ENCODE measurements around the gene LAG3.

LAG3 gene

DNA sequence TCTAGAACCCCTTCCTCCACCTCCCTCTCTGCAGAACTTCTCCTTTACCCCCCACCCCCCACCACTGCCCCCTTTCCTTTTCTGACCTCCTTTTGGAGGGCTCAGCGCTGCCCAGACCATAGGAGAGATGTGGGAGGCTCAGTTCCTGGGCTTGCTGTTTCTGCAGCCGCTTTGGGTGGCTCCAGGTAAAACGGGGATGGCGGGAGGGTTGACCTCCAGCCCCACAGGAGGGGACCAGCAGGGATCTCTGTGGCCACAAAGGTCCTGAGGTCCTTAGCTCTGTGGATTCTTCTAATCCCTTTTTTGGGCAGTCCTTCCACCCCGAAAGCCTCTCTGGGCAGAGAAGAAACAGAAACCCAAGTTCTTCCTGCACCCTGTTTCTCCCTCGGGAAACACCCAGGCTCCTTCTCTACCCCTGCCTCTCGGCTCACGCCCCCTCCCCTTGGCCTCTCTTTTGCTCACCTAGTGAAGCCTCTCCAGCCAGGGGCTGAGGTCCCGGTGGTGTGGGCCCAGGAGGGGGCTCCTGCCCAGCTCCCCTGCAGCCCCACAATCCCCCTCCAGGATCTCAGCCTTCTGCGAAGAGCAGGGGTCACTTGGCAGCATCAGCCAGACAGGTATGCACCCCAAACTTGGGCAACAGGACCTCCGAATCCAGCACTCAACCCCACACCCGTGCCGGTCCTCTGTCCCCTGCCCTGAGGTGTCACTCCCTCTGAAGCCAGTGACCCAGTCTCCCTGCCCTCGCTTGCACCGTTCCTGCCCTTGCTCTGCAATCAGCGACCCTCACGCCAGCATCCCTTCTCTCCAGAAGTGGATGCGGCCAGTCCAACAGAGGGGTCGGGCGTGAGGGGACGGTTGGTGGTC lies 638 bp downstream of the LAG3 start:
- no peak for DNase-seq (ENCODE audit: low read depth)

DNA sequence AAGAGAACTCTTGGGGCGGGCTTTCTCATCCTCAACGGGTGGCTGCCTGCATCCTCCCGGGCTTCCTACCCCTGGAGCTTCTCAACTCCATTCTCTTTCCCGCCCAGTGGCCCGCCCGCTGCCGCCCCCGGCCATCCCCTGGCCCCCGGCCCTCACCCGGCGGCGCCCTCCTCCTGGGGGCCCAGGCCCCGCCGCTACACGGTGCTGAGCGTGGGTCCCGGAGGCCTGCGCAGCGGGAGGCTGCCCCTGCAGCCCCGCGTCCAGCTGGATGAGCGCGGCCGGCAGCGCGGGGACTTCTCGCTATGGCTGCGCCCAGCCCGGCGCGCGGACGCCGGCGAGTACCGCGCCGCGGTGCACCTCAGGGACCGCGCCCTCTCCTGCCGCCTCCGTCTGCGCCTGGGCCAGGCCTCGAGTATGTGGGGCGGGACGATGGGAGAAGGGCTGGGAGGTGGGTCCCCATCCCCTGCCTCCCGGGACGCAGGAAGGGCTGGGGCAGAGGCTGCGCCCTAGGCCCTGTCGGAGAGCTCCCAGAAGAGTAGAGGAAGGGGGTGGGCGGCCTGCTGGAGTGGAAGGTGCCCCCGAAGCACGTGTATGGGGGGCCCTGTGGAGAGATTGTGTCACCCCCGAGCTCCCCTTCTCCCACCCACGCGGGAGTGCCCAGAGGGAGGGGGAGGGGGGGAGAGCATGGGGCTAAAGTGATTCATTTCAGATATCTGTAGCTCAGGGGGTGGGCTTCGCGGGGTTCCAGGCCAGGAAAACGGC lies 1.5 kb downstream of the LAG3 start:
- DNase-seq (ENCODE audit: low read depth), result no peak

DNA sequence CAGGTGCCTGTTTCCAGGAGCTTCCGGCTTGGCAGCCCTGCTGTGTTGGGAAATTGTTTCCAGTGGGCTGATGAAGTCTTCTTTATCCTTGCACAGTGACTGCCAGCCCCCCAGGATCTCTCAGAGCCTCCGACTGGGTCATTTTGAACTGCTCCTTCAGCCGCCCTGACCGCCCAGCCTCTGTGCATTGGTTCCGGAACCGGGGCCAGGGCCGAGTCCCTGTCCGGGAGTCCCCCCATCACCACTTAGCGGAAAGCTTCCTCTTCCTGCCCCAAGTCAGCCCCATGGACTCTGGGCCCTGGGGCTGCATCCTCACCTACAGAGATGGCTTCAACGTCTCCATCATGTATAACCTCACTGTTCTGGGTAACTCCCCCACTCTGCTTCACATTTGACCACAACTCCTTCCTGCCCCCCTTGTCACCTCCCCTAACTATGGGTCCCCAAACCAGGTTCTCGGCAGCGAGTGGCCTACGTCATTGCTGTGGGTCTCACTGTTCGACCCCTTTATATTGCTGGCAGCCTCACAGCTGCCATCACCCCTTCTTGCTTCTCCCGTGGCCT lies 2.3 kb downstream of the LAG3 start:
- DNase-seq (ENCODE audit: low read depth), result no peak

DNA sequence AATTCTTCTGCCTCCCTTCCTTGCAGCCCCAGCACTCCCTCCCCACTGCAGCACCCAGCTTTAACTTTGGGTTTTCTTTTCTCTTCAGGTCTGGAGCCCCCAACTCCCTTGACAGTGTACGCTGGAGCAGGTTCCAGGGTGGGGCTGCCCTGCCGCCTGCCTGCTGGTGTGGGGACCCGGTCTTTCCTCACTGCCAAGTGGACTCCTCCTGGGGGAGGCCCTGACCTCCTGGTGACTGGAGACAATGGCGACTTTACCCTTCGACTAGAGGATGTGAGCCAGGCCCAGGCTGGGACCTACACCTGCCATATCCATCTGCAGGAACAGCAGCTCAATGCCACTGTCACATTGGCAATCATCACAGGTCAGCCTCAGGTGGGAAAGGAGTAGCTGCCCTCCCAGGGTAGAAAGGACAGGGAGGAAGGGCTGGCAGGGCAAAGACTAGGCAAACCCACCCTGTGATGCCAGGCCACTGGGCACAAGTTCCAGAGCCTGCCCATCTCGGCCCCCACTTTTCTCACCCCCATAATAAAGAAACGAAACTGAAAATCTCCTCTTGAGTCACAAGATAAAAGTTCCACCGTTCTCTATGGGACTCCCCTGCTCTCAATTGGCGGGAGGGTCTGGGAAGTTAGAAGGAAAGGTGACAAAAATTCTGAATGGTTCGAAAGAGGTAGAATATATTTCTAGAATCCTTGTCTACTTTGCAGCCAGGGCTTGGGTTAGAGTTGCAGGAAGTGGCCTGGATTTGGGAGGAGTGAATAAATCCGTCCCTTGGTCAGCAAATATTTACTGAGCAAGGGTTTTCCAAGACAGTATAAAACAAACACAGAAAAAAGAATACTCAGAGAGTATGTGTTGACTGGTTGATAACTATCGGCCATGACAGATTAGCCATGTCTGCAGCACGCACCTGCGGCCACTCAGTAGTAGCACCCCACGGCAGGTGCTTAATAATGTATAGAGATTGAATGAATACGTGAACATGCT lies 3.2 kb downstream of the LAG3 start:
- DNase-seq (ENCODE audit: low read depth), result no peak

DNA sequence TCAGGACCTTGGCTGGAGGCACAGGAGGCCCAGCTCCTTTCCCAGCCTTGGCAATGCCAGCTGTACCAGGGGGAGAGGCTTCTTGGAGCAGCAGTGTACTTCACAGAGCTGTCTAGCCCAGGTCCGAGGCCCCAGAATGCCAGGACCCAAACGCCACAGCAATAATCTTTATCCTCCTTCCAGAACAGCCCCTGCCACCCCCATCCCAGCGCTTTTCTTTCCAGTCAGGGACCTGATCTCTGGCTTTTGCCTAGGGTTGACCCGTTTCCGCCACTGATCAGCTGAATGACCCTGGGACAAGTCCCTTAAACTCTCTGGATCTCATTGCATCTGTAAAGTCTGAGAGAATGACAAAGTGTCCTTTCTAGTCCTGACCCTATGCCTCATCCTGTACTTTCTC lies 5.1 kb downstream of the LAG3 start:
- no peak for DNase-seq (ENCODE audit: low read depth)

DNA sequence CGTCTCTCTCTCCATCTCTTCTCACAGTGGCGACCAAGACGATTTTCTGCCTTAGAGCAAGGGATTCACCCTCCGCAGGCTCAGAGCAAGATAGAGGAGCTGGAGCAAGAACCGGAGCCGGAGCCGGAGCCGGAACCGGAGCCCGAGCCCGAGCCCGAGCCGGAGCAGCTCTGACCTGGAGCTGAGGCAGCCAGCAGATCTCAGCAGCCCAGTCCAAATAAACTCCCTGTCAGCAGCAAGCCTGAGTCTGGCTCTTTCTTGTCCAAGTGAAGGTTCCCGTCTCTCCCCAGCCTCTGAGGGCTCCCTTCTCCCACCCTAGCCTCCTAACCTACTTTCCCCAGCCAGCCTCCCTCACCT lies 5.9 kb downstream of the LAG3 start:
- no peak for DNase-seq (ENCODE audit: low read depth)

DNA sequence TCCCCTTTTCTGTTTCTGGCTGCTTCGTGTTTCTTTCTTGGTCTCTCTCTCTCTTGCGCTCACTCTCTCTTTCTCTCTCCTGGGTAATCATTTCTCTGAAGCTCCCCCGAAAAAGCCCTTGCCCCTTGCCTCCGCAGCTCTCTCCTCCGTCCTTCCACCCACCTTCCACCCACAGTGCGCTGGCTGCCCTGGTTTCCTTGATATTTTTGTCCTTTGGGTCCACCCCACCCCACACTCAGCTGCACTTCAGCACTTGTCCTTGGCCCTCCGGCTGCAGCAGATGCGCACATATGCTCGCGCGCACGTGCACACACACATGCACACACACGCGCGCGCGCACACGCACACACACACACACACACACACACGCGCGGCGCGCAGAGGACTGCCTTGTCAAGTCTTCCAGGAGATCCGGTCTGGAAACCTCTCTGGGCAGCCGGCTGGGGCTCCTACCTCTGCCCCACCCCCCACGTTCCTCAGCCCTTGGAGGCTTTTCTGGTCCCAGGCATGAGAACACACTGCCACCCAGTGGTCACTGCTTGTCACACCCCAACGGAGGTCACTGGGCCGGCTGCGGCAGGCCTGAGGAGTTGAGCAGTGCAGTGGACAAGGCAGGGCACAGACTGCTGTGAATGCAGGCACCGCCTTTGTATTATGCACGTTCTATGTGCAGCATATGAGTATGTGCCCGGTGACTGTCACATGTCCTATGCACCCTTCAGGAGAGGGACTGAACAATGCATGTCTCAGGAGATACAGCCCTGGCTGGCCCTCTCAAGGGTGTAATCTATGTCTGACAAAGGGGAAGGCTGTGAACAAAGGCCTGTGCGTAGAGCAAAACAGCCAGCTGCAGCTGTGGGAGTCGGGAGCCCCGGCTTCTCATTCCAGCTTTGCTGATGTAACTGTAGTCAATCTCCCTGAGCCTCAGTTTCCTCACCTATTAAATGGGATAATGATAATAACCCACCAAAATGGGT lies 6.5 kb downstream of the LAG3 start:
- DNase-seq (ENCODE audit: low read depth), result peak; percentile 97

DNA sequence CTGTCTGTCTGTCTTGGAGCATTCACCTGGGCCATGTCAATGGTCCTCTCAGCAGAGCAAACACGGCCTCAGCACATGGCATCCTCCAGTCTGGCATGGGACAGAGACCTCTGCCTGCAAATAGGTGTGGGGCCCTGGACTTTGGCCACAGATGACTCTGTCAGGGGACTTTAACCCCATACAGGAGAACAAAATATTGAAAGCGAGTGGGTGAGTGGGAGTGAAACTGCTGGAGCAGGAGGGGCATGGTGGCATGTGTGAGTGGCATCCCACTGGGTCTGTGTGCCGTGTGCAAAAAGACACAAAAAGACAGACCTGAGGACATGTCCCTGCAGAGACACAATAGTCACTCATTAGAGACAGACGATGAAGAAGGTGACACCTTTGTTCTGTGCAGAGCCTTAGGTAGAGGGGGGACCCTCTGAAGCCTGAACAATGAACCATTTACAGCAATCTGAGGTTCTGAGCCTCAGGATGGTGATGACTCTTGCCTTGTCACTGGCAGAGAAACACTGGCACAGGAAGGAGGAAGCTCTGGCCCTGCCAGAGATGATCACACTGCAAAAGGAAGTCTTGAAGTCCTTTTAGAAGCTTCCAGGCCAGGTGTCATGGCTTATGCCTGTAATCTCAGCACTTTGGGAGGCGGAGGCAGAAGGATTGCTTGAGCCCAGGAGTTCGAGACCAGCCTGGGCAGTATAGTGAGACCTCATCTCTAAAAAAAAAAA lies 7.5 kb downstream of the LAG3 start:
- no peak for DNase-seq (ENCODE audit: low read depth)

DNA sequence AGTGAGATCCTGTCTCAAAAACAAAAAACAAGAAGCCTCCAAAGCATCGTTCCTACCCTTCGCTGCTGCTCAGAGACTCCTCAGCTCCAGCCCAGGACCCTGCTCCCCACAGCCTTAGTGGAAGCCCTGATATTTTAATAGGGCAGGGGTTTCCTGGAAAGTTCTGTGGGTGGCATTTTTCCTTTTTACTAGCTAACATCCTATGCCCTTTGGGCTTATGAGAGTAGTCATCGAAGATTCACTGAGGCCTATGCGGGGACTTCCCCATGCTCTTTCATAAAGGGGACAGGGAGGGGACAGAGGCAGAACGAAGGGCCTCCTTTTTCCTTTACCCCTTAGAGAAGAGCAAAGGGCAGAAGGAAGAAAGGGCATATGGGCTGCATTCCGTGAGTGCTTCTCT lies 8.3 kb downstream of the LAG3 start:
- DNase-seq (ENCODE audit: low read depth), result no peak

DNA sequence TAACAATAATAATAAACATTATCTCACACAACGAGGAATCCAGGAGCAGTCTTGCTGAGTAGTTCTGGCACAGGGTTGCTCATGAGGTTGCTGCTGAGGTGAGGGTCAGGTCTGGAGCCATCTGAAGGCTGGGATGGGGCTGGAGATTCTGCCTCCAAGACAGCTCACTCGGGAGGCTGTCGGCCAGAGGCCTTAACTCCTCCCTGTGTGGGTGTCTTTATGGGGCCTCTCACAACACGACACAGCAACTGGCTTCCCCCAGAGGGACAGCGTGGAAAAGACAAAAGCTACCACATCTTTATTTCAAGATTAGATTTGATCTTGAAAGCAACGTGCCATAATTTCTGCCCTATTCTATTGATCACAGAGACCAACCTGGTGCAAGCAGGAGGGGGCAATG lies 9.8 kb downstream of the LAG3 start:
- DNase-seq (ENCODE audit: low read depth), result no peak

DNA sequence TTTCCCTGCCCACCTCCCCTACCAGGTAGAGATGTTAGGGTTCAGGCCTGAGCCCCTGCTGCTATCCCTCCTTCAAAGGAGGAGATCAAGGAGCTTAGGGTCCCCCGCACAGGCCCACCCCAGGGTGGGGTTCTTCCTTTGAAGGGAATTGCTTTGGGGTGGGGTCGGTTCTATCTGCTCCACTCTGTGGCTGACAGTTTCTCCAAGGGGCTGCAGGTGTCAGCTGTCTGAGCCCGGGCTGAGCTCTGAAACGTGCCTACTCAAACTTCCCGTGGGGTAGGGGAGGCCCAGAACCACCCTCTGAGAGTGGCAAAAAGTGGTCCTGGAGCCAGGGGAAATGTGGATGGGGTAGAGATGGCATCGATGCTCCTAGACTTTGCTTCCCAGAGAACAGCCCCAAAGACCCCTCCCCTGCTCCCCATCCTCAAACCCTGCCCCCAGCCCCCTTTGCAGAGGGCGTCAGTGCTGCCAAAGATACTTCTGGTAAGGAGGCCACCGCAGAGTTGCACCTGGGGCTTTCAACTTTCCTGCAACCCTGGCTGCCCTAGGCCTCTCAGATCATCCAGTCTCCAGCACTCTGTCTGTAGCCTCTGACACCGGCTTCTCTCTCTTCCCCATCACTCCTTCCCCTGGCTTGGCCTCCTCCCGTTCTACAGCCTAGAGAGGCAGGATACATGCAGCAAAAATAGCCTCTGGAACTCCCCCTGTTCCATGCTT lies 10.7 kb downstream of the LAG3 start:
- DNase-seq (ENCODE audit: low read depth), result no peak

DNA sequence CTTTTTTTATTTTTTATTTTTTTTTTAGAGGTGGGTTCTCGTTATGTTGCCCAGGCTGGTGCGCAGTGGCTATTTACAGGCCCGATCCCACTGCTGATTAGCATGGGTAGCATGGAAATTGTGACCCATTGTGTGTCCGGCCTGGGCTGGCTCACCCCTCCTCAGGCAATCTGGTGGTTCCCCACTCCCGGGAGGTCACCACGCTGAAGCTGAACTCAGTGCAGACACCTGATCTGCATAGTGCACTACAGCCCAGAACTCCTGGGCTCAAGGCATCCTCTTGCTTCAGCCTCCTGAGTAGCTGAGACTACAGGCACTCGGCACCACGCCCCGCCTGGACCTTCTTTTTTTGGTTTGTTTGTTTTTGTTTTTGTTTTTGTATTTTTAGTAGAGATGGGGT lies 11.5 kb downstream of the LAG3 start:
- DNase-seq (ENCODE audit: low read depth), result no peak

DNA sequence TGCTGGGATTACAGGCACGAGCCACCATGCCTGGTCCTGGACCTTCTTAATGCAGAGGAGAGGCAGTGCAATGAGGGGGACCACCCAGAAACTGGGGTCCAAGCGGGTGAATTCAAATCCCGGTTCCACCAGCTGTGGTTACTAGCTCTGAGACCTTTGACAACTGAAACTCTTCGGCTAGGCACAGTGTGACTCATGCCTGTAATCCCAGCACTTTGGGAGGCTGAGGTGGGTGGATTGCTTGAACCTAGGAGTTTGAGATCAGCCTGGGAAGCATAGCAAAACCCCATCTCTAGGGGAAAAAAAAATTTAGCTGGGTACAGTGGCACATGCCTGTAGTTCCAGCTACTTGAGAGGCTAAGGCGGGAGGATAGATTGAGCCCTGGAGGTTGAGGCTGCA lies 12.0 kb downstream of the LAG3 start:
- no peak for DNase-seq (ENCODE audit: low read depth)

DNA sequence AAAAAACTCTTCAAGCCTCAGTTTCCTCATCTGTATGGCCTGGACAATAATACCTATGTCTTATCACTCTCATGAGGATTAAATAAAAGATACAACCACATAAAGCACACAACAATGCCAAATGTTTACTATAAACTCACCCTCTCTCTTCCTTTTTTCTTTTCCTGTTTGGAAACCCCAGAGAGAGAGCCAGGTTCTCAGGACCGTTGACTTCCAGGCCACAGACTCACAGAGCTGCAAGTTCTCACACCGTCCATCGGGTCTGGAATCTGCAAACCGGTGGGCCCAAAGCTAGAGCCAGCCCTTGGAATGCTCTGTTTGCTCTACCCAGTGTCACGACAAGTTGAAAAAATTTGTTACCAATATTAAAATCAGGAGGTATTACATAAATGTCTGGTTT lies 12.4 kb downstream of the LAG3 start:
- no peak for DNase-seq (ENCODE audit: low read depth)

DNA sequence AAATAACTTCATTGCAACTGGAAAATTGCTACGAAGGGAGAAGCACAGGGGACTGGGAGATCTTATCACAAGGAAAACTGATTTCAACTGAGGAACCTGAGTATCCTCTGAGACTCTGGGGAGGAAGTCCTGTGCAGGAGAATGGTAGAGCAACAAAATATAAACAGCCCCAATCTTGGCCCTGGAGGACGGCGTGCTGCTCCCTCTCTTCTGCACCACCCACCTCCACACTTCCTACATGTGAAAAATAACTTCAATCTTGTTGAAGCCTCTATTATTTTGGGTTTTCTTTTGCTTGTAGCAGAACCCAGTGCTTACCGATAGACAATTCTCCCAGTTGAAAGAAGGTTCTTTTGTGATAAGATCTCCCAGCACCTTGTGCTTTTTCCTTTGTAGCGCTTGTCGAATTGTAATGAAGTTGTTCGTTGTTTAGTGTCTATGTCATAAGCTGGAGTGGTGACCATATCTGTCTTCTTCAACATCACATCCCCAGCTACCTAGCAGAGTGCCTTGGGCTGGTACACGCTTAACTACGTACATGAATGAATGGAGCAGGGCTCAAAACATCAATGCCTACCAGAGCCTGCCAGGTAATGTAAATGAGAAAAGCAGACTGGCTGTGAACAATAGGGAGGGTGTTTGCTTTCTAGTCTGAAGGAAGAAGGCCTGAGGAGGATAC lies 14.2 kb downstream of the LAG3 start:
- no peak for DNase-seq (ENCODE audit: low read depth)

DNA sequence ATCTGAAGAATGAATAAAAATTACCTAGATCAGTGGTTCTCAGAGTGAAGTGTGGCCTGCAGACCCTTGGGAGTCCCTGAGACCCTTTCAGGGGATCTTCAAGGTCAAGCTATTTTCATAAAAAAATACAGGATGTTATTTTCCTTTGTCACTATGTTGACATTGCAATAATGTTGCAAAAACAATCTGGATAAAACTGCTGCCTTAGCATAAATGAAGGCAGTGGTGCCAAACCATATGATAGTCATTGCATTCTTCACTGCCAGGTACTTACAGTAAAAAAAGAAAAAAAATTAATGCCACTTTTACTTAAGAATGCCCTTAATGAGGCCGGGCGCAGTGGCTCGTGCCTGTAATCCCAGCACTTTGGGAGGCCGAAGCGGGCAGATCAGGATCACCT lies 15.0 kb downstream of the LAG3 start:
- DNase-seq (ENCODE audit: low read depth), result no peak

DNA sequence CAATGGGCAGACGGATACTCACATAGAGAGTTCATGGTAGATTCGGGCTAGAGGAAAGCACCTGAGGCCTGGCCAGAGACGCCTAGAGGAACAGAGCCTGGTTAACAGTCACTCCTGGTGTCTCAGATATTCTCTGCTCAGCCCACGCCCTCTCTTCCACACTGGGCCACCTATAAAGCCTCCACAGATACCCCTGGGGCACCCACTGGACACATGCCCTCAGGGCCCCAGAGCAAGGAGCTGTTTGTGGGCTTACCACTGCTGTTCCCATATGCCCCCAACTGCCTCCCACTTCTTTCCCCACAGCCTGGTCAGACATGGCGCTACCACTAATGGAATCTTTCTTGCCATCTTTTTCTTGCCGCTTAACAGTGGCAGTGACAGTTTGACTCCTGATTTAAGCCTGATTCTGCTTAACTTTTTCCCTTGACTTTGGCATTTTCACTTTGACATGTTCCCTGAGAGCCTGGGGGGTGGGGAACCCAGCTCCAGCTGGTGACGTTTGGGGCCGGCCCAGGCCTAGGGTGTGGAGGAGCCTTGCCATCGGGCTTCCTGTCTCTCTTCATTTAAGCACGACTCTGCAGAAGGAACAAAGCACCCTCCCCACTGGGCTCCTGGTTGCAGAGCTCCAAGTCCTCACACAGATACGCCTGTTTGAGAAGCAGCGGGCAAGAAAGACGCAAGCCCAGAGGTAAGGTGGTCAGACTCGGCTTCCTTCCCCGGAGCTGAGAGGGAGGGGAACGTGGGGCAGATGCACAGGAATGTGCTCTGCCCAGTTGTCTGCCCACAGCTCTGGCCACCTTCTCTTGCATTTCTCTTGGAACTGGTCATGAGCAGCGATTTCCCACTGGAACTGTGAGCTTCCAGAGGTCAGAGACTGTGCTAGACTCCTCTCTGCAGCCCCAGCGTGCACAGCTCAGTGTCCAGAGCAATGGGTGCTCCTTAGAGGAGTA lies 16.9 kb downstream of the LAG3 start, which contains the start of gene CD4:
Gene CD4 (plus strand): TSS at position 557 of the 953 bp plus-strand sequence. CDS start 10,611 bp downstream, outside the sequence.
- DNase-seq (ENCODE audit: low read depth), result peak; percentile 82
